HepG2 (cell line): ENCODE results near the gene APOLD1. TPM values are rescaled to one million over a fixed set of nuclear protein-coding genes. Genes with fewer than 3 reads are reported as not detected.
"Not testable (repeated sequence)": the region's sequence is repeated elsewhere in the genome, so short reads cannot be mapped to it uniquely, and the experiment has no call there.

Source experiments
- ATAC-seq: fragments of 200-7000 bp; cut with Tn5 transposase; 3 replicates; pipeline ENCODE4 v1.9.1; 2020; ENCODE audit warnings: mild to moderate bottlenecking, moderate library complexity
- BruUV-seq: library from RNA; stranded (reverse); fragments of 400-500 nt; replicated peaks from 2 replicates; lab custom pipeline; 2021; lab: Mats Ljungman, UMichigan
- CTCF ChIA-PET: fragments of 300-600 bp; formaldehyde crosslinking; extraction: SDS; loops from one replicate; lab custom pipeline; 2021; ENCODE audit warnings: low total read pairs, inconsistent platforms, low intra/inter-chr PET ratio; lab: Yijun Ruan, JAX
- POLR2A ChIA-PET: fragments of 350-600 bp; sonication (Branson Sonifier 250); formaldehyde crosslinking; loops from one replicate; lab custom pipeline; 2020; ENCODE audit warnings: antibody characterized with exemption, inconsistent platforms; lab: Yijun Ruan, JAX
- DNase-seq: peaks from one replicate; pipeline ENCODE4 v3.0.0-alpha.2; 2015; ENCODE audit warnings: low spot score
- FAIRE-seq: peaks from 3 replicates; lab custom pipeline; 2011; peaks lifted over from hg19 to GRCh38; lab: Jason Lieb, UNC
- H2AFZ ChIP-seq: one replicate; pipeline ENCODE4 v1.6.1; 2011; ENCODE audit warnings: low read length, inconsistent platforms
- H3K27ac ChIP-seq: fragments of 300-600 bp; 3 replicates; pipeline ENCODE4 v1.8.0; 2011; ENCODE audit warnings: mixed run types, mild to moderate bottlenecking, mixed read lengths, low read length, inconsistent platforms; ENCODE audit not compliant: insufficient read depth; ENCODE audit errors: extremely low read length
- H3K27me3 ChIP-seq, 2 experiments: fragments of 200-600 bp in 1 of 2; 2 replicates in 1 of 2; 3 replicates in 1 of 2; pipeline versions ENCODE4 v1.6.0 to v1.8.0; 2011; ENCODE audit warnings: low read length in 2 of 2, mild to moderate bottlenecking in 2 of 2, moderate library complexity in 2 of 2, inconsistent platforms in 1 of 2; ENCODE audit not compliant: insufficient read depth in 2 of 2, control insufficient read depth in 1 of 2
- H3K36me3 ChIP-seq, 2 experiments: fragments of 200-600 bp in 1 of 2; replicated peaks in 1 of 2; 2 replicates in 1 of 2; 3 replicates in 1 of 2; pipeline versions ENCODE4 v1.5.1 to v1.8.0; 2011; ENCODE audit warnings: low read length in 2 of 2, inconsistent platforms in 1 of 2; ENCODE audit not compliant: insufficient read depth in 2 of 2, control insufficient read depth in 1 of 2
- H3K4me1 ChIP-seq: 2 replicates; pipeline ENCODE4 v1.5.1; 2012; ENCODE audit warnings: low read length, inconsistent platforms; ENCODE audit not compliant: insufficient read depth
- H3K4me2 ChIP-seq: 2 replicates; pipeline ENCODE4 v1.6.0; 2011; ENCODE audit warnings: low read depth, low read length, inconsistent platforms
- H3K4me3 ChIP-seq, 3 experiments: fragments of 200-600 bp in 1 of 3; sonication (generic), shearing (Covaris generic) in 1 of 3; replicated peaks in 1 of 3; 2 replicates each; pipeline ENCODE4 v1.5.1; 2011 to 2016; ENCODE audit warnings: low read length in 3 of 3, inconsistent platforms in 2 of 3, low read depth in 2 of 3, mild to moderate bottlenecking in 2 of 3, control low read depth in 1 of 3, mixed read lengths in 1 of 3; ENCODE audit not compliant: insufficient read depth in 1 of 3
- H3K79me2 ChIP-seq: one replicate; pipeline ENCODE4 v1.6.1; 2011; ENCODE audit warnings: low read length, inconsistent platforms; ENCODE audit not compliant: insufficient read depth
- H3K9ac ChIP-seq: 2 replicates; pipeline ENCODE4 v1.6.0; 2011; ENCODE audit warnings: mild to moderate bottlenecking, low read depth, low read length, inconsistent platforms; ENCODE audit not compliant: insufficient read depth
- H3K9me3 ChIP-seq: 2 replicates; pipeline ENCODE4 v1.5.1; 2012; ENCODE audit warnings: mild to moderate bottlenecking, low read length
- H4K20me1 ChIP-seq: 2 replicates; pipeline ENCODE4 v1.6.0; 2011; ENCODE audit warnings: inconsistent platforms, mild to moderate bottlenecking, low read length, moderate library complexity; ENCODE audit not compliant: insufficient read depth
- CEBPB ChIP-seq: IDR thresholded peaks from 2 replicates; pipeline ENCODE4 v1.6.1; 2011; ENCODE audit warnings: low read depth, low read length, improper control_type of control experiment, borderline replicate concordance
- ZNF350 ChIP-seq: sonication (generic); formaldehyde crosslinking; IDR thresholded peaks from 2 replicates; pipeline ENCODE4 v1.4.0; 2020; ENCODE audit warnings: mild to moderate bottlenecking, low read depth, missing genetic modification reagents, borderline replicate concordance
- ZNF460 ChIP-seq: sonication (generic); formaldehyde crosslinking; IDR thresholded peaks from 2 replicates; pipeline ENCODE4 v1.5.1; 2020; ENCODE audit warnings: missing genetic modification reagents, mild to moderate bottlenecking, borderline replicate concordance
- ZNF770 ChIP-seq: sonication (generic); formaldehyde crosslinking; IDR thresholded peaks from 2 replicates; pipeline ENCODE4 v1.5.0; 2020; ENCODE audit warnings: mild to moderate bottlenecking, missing genetic modification reagents
- WGBS: methylation state at CpG from one replicate; pipeline ENCODE4 v1.1.6; 2017; ENCODE audit warnings: low lambda C conversion rate; 5-methylcytosine and 5-hydroxymethylcytosine counted together
- in situ Hi-C: cut with HindIII; loops from 2 replicates; pipeline ENCODE4 v1.10.0; 2017; ENCODE audit warnings: low pct_unique_long_range_greater_than_20kb; ENCODE audit not compliant: extremely low pct_ligation_motif_present
- intact Hi-C: fragments of 100-400 bp; cut with micrococcal nuclease; formaldehyde crosslinking; loops from one replicate; pipeline ENCODE4 v1.10.0; 2022; ENCODE audit not compliant: unreplicated experiment
- polyA plus RNA-seq, 8 experiments: library from polyadenylated mRNA; depleted of rRNA in 3 of 8; stranded (reverse) in 7 of 8; unstranded in 1 of 8; fragments of >200 nt; fragmentation: Illumina TruSeq in 4 of 8; extraction: Trizol in 4 of 8; gene quantifications; 2 replicates each; pipeline versions ENCODE4 v1.2.1 to v1.2.3, GENCODE V29; 2011 to 2016; ENCODE audit warnings: low read depth in 4 of 8, missing spikeins in 1 of 8, mixed read lengths in 1 of 8; ENCODE audit not compliant: insufficient read depth in 1 of 8
- total RNA-seq, 5 experiments: library from RNA; depleted of rRNA; stranded (reverse); fragments of >200 nt; fragmentation: Illumina TruSeq; extraction: Trizol; gene quantifications; 2 replicates each; pipeline ENCODE4 v1.2.3, GENCODE V29; 2016; ENCODE audit warnings: low read depth in 1 of 5

Gene APOLD1
- total and polyA plus RNA-seq, 2 of the 13 experiments (the other 11 are each of a cell fraction or from before 2014, with no cell fraction given): 0.20 to 0.84 TPM

GRCh38 chr12:12806784-12807516, 21.5 kb downstream of the APOLD1 start:
- WGBS: 19% methylated on average over 8 of the region's 8 CpGs
- ChIA-PET CTCF (no interaction called here), POLR2A (no interaction called here)
- DNase-seq: no peak
- Histone ChIP-seq H3K36me3 (no peaks in the 10 kb centered on the region), H3K9ac (no peak overlapping the region), H3K9me3 (no peaks in the 10 kb centered on the region), H2AFZ (no peak overlapping the region), H3K27me3 (no peaks in the 10 kb centered on the region; a peak in 2 of 5 replicates), H3K27ac (no peak overlapping the region), H3K4me1 (peaks cover 56% of the 10 kb centered on the region), H3K4me2 (peak overlapping the region; percentile 7; the same call in 1 of the 2 replicates), H4K20me1 (no peaks in the 10 kb centered on the region), H3K4me3 (no peak overlapping the region), H3K79me2 (no peaks in the 10 kb centered on the region)
- TF ChIP-seq CEBPB (0 out of 2 replicates have a peak, but pooled peaks have one; percentile 6), ZNF350 (CRISPR knock-in tag) (no peak)
- no peak for FAIRE-seq
- ATAC-seq: no peak
- in situ Hi-C loops: no loop called here
- no TSS peak for BruUV-seq
- intact Hi-C loops: loop anchor here (10.0 kb wide), 1 partner anchor 408 kb away; no protein-coding TSS in a partner anchor

DNA sequence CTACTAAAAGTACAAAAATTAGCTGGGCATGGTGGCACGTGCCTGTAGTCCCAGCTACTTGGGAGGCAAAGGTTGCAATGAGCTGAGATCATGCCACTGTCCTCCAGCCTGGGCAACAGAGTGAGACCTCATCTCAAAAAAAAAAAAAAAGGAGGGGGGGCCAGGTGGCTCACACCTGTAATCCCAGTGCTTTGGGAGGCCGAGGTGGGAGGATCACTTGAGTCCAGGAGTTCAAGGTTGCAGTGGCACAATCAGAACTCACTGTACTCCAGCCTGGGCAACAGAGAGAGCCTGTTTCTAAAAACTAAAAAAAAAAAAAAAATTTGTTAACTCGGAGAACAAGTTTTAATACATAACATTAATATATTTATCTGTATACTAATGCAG, 22.1 kb downstream of the APOLD1 start:
- H3K9me3 ChIP-seq, H2AFZ ChIP-seq, H3K79me2 ChIP-seq, H3K4me3 ChIP-seq, FAIRE-seq, H3K36me3 ChIP-seq, H3K27me3 ChIP-seq, BruUV-seq, H4K20me1 ChIP-seq, POLR2A ChIA-PET, DNase-seq, CTCF ChIA-PET, H3K9ac ChIP-seq, H3K27ac ChIP-seq, ATAC-seq, in situ Hi-C loops: not testable (repeated sequence)
- peak; percentile 56; the same call in 1 of the 2 replicates for TF ChIP-seq ZNF770 (CRISPR knock-in tag)
- TF ChIP-seq ZNF460 (CRISPR knock-in tag): peak; percentile 68; the same call in 1 of the 2 replicates
- peaks cover 59% of the 10 kb centered on the region for H3K4me1 ChIP-seq
- 11% methylated on average over 3 of the region's 3 CpGs for WGBS
- intact Hi-C loops: loop anchor here (10.0 kb wide), 1 partner anchor 407 kb away; no protein-coding TSS in a partner anchor
- H3K4me2 ChIP-seq: peak overlapping the region; percentile 65; the same call in 1 of the 2 replicates
